ENCODE measurements around the gene RASA3. TPM values are rescaled to one million over a fixed set of nuclear protein-coding genes. Genes with fewer than 3 reads are reported as not detected.

RASA3 gene
- total and polyA plus RNA-seq, 10 of the 15 experiments (the other 5 are each of a cell fraction or from before 2014, with no cell fraction given) = 0.79 to 33.9 (median 17.6) TPM

DNA sequence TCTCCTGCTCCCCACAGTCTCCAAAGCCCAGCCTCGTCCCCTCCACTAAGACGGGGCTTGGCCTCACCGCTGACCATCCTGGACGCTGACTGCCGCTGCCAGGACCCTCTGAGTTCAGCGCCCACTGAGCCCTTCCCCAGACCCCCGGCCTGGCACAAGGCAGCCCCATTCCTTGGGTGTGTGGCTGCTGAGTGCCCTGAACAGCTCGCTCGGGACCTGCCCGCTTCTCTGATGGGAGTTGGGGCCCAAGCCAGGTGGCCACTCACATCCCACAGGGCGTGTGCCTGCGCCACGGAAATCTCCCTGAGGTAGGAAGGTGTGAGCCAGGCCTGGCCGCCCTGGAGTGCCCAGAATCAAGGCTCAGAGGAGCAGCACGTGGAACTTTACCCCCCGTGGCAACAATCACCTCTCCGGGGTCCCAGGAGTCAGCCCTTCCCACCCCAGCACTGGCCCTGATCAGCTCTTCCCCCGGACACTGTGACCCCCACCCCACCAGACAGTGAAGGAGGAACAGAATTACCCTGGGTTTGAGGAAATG is 179.4 kb downstream of the RASA3 start:
- Histone ChIP-seq H3K4me3 (no peak overlapping the region), H3K27me3 (replicated peaks in 1 of 2; ENCODE audit: control insufficient read depth in 2 of 2, insufficient read depth in 2 of 2, low read length in 1 of 2) (no peaks in the 10 kb centered on the region), H4K20me1 (ENCODE audit: control insufficient read depth, insufficient read depth) (no peaks in the 10 kb centered on the region), H3K9me3 (replicated peaks; ENCODE audit: control insufficient read depth, insufficient read depth, low read length) (no peaks in the 10 kb centered on the region; the same call in 2 of the 3 replicates), H3K9ac (ENCODE audit: control insufficient read depth, insufficient read depth, low read length) (no peak overlapping the region), H3K4me2 (ENCODE audit: control insufficient read depth, insufficient read depth) (no peak overlapping the region), H3K36me3 (ENCODE audit: control insufficient read depth in 2 of 2, insufficient read depth in 2 of 2, low read length in 1 of 2) (no peaks in the 10 kb centered on the region), H3K79me2 (ENCODE audit: control insufficient read depth, insufficient read depth, low read length) (no peaks in the 10 kb centered on the region), H3K27ac (ENCODE audit: control insufficient read depth, insufficient read depth) (no peak overlapping the region), H2AFZ (ENCODE audit: control insufficient read depth, low read depth, low read length) (no peak overlapping the region), H3K4me1 (ENCODE audit: control insufficient read depth, insufficient read depth, low read length) (no peaks in the 10 kb centered on the region)
- in situ Hi-C loops (cut with MboI) = no loop called here
- no peak for TF ChIP-seq CREB1 (IDR thresholded peaks at IDR 0.05; ENCODE audit: low read depth)
- no TSS peak for BruUV-seq (replicated peaks)
- intact Hi-C loops (cut with micrococcal nuclease; ENCODE audit: unreplicated experiment) = no loop called here
- CTCF ChIA-PET = interaction anchor here (0.6 kb wide), 1 partner anchor 326 kb away, joined by 4 read pairs; no protein-coding TSS in a partner anchor
- POLR2A ChIA-PET = interaction anchor here (0.6 kb wide), 1 partner anchor 192 kb away, joined by 4 read pairs; no protein-coding TSS in a partner anchor
- 37% methylated on average over 17 of the region's 18 CpGs for WGBS (ENCODE audit: insufficient coverage, insufficient replicate concordance, low lambda C conversion rate, missing lambda C conversion rate)
- no peak for FAIRE-seq
- ATAC-seq = no peak
- DNase-seq (ENCODE audit: low read depth, low spot score) = no peak
- RAD21 ChIA-PET (ENCODE audit: unreplicated experiment) = no interaction called here
- SMC1A ChIA-PET (ENCODE audit: uncharacterized antibody, unreplicated experiment) = no interaction called here

DNA sequence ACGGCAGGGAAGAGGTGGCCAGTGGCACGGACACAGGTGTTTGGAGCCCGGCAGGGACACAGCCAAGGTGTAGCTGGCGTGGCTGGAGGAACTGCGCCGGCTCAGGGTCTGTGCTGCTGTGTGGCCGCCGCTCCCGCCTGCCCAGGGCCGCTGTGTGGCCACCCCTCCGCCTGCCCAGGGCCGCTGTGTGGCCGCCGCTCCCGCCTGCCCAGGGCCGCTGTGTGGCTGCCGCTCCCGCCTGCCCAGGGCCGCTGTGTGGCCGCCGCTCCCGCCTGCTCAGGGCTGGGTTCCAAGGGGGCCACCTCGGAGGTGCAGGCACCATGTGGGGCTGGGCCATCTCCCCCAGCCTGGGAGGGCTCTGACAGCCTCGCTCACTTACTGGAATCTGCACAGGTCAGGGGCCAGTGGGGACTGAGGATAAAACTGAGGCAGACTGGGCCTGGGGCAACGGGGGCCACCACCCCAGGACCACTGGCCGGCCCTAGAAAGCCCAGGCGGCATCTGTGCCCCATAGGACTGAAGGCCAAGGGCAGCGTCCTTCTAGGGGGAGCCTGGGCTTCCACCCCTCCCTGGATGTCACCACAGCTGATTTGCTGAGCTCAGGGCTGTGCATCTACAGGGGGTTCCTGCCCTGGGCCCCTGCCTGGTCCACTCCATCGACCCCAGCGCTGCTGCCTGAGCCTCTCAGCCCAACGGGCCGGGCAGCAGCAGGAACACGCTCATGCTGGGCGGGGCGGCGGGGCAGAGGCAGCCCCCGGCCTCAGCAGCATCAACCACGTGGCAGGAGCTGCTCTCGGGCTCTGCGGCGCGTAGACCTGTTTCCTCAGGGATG is 180.1 kb downstream of the RASA3 start:
- no peak overlapping the region for H3K4me3 ChIP-seq
- no peaks in the 10 kb centered on the region for H3K4me1 ChIP-seq (ENCODE audit: control insufficient read depth, insufficient read depth, low read length)
- H3K4me2 ChIP-seq (ENCODE audit: control insufficient read depth, insufficient read depth) = no peak overlapping the region
- DNase-seq (ENCODE audit: low read depth, low spot score) (no peak), ATAC-seq (no peak), FAIRE-seq (no peak)
- H4K20me1 ChIP-seq (ENCODE audit: control insufficient read depth, insufficient read depth) = no peaks in the 10 kb centered on the region
- no peaks in the 10 kb centered on the region for H3K79me2 ChIP-seq (ENCODE audit: control insufficient read depth, insufficient read depth, low read length)
- no peak overlapping the region for H2AFZ ChIP-seq (ENCODE audit: control insufficient read depth, low read depth, low read length)
- ChIA-PET SMC1A (ENCODE audit: uncharacterized antibody, unreplicated experiment) (no interaction called here), CTCF (no interaction called here), RAD21 (ENCODE audit: unreplicated experiment) (no interaction called here), POLR2A (no interaction called here)
- H3K27me3 ChIP-seq (replicated peaks in 1 of 2; ENCODE audit: control insufficient read depth in 2 of 2, insufficient read depth in 2 of 2, low read length in 1 of 2) = no peaks in the 10 kb centered on the region
- H3K27ac ChIP-seq (ENCODE audit: control insufficient read depth, insufficient read depth) = no peak overlapping the region
- no peak overlapping the region for H3K9ac ChIP-seq (ENCODE audit: control insufficient read depth, insufficient read depth, low read length)
- intact Hi-C loops (cut with micrococcal nuclease; ENCODE audit: unreplicated experiment) = no loop called here
- 62% methylated on average over 41 of the region's 42 CpGs for WGBS (ENCODE audit: insufficient coverage, insufficient replicate concordance, low lambda C conversion rate, missing lambda C conversion rate)
- H3K9me3 ChIP-seq (replicated peaks; ENCODE audit: control insufficient read depth, insufficient read depth, low read length) = no peaks in the 10 kb centered on the region; the same call in 2 of the 3 replicates
- H3K36me3 ChIP-seq (ENCODE audit: control insufficient read depth in 2 of 2, insufficient read depth in 2 of 2, low read length in 1 of 2) = no peaks in the 10 kb centered on the region
- no TSS peak for BruUV-seq (replicated peaks)
- in situ Hi-C loops (cut with MboI) = no loop called here
- no peak for TF ChIP-seq IKZF1 (conservative IDR thresholded peaks at IDR 0.05)
- no peak for TF ChIP-seq BHLHE40 (IDR thresholded peaks at IDR 0.05; ENCODE audit: borderline replicate concordance in 1 of 2, low read depth in 2 of 2, low read length in 1 of 2)
- no peak for TF ChIP-seq ZNF207 (IDR thresholded peaks at IDR 0.05; ENCODE audit: borderline replicate concordance)
- TF ChIP-seq, protein P1, sequence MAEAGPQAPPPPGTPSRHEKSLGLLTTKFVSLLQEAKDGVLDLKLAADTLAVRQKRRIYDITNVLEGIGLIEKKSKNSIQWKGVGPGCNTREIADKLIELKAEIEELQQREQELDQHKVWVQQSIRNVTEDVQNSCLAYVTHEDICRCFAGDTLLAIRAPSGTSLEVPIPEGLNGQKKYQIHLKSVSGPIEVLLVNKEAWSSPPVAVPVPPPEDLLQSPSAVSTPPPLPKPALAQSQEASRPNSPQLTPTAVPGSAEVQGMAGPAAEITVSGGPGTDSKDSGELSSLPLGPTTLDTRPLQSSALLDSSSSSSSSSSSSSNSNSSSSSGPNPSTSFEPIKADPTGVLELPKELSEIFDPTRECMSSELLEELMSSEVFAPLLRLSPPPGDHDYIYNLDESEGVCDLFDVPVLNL (IDR thresholded peaks at IDR 0.05; ENCODE audit: low read depth, low read length) = no peak
- TF ChIP-seq BMI1 (IDR thresholded peaks at IDR 0.05; ENCODE audit: borderline replicate concordance) = no peak
- TF ChIP-seq, protein P2, sequence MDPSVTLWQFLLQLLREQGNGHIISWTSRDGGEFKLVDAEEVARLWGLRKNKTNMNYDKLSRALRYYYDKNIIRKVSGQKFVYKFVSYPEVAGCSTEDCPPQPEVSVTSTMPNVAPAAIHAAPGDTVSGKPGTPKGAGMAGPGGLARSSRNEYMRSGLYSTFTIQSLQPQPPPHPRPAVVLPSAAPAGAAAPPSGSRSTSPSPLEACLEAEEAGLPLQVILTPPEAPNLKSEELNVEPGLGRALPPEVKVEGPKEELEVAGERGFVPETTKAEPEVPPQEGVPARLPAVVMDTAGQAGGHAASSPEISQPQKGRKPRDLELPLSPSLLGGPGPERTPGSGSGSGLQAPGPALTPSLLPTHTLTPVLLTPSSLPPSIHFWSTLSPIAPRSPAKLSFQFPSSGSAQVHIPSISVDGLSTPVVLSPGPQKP (IDR thresholded peaks at IDR 0.05; ENCODE audit: low read depth, low read length) = no peak
- no peak for TF ChIP-seq TAF1 (IDR thresholded peaks at IDR 0.05; ENCODE audit: borderline replicate concordance, low read depth, low read length)
- TF ChIP-seq TCF3 (IDR thresholded peaks at IDR 0.05; ENCODE audit: borderline replicate concordance, insufficient read depth, low read depth, low read length) = no peak
- TF ChIP-seq MYB (IDR thresholded peaks at IDR 0.05; ENCODE audit: borderline replicate concordance, low read depth, low read length) = no peak
- TF ChIP-seq PAX5 (IDR thresholded peaks at IDR 0.05; ENCODE audit: borderline replicate concordance, low read depth, low read length) = no peak
- no peak for TF ChIP-seq SIN3A (IDR thresholded peaks at IDR 0.05; ENCODE audit: low read depth, low read length)
- TF ChIP-seq KAT2A (conservative IDR thresholded peaks at IDR 0.05; ENCODE audit: control insufficient read depth, low read depth, low read length) = no peak
- no peak for TF ChIP-seq BRCA1 (IDR thresholded peaks at IDR 0.05; ENCODE audit: low read depth, low read length)
- no peak for TF ChIP-seq RELA (IDR thresholded peaks at IDR 0.05; ENCODE audit: borderline replicate concordance, partially characterized antibody)

All from GM12878 (cell line).